HepG2 (cell line): ENCODE data around the gene TST. TPM values are rescaled to one million over a fixed set of nuclear protein-coding genes. Genes with fewer than 3 reads are reported as not detected.
A peak's percentile ranks its signal among the peaks of the same experiment; 100 is the strongest.

ENCODE experiments used
- ATAC-seq: fragments of 200-7000 bp; cut with Tn5 transposase; 3 replicates; pipeline ENCODE4 v1.9.1; 2020; ENCODE audit warnings: mild to moderate bottlenecking, moderate library complexity
- BruUV-seq: library from RNA; stranded (reverse); fragments of 400-500 nt; replicated peaks from 2 replicates; lab custom pipeline; 2021; lab: Mats Ljungman, UMichigan
- CTCF ChIA-PET: fragments of 300-600 bp; formaldehyde crosslinking; extraction: SDS; loops from one replicate; lab custom pipeline; 2021; ENCODE audit warnings: low total read pairs, inconsistent platforms, low intra/inter-chr PET ratio; lab: Yijun Ruan, JAX
- POLR2A ChIA-PET: fragments of 350-600 bp; sonication (Branson Sonifier 250); formaldehyde crosslinking; loops from one replicate; lab custom pipeline; 2020; ENCODE audit warnings: antibody characterized with exemption, inconsistent platforms; lab: Yijun Ruan, JAX
- DNase-seq: peaks from one replicate; pipeline ENCODE4 v3.0.0-alpha.2; 2015; ENCODE audit warnings: low spot score
- FAIRE-seq: peaks from 3 replicates; lab custom pipeline; 2011; peaks lifted over from hg19 to GRCh38; lab: Jason Lieb, UNC
- H2AFZ ChIP-seq: one replicate; pipeline ENCODE4 v1.6.1; 2011; ENCODE audit warnings: low read length, inconsistent platforms
- H3K27ac ChIP-seq: fragments of 300-600 bp; 3 replicates; pipeline ENCODE4 v1.8.0; 2011; ENCODE audit warnings: mixed run types, mild to moderate bottlenecking, mixed read lengths, low read length, inconsistent platforms; ENCODE audit not compliant: insufficient read depth; ENCODE audit errors: extremely low read length
- H3K27me3 ChIP-seq, 2 experiments: fragments of 200-600 bp in 1 of 2; 2 replicates in 1 of 2; 3 replicates in 1 of 2; pipeline versions ENCODE4 v1.6.0 to v1.8.0; 2011; ENCODE audit warnings: low read length in 2 of 2, mild to moderate bottlenecking in 2 of 2, moderate library complexity in 2 of 2, inconsistent platforms in 1 of 2; ENCODE audit not compliant: insufficient read depth in 2 of 2, control insufficient read depth in 1 of 2
- H3K36me3 ChIP-seq, 2 experiments: fragments of 200-600 bp in 1 of 2; replicated peaks in 1 of 2; 2 replicates in 1 of 2; 3 replicates in 1 of 2; pipeline versions ENCODE4 v1.5.1 to v1.8.0; 2011; ENCODE audit warnings: low read length in 2 of 2, inconsistent platforms in 1 of 2; ENCODE audit not compliant: insufficient read depth in 2 of 2, control insufficient read depth in 1 of 2
- H3K4me1 ChIP-seq: 2 replicates; pipeline ENCODE4 v1.5.1; 2012; ENCODE audit warnings: low read length, inconsistent platforms; ENCODE audit not compliant: insufficient read depth
- H3K4me2 ChIP-seq: 2 replicates; pipeline ENCODE4 v1.6.0; 2011; ENCODE audit warnings: low read depth, low read length, inconsistent platforms
- H3K4me3 ChIP-seq, 3 experiments: fragments of 200-600 bp in 1 of 3; sonication (generic), shearing (Covaris generic) in 1 of 3; replicated peaks in 1 of 3; 2 replicates each; pipeline ENCODE4 v1.5.1; 2011 to 2016; ENCODE audit warnings: low read length in 3 of 3, inconsistent platforms in 2 of 3, low read depth in 2 of 3, mild to moderate bottlenecking in 2 of 3, control low read depth in 1 of 3, mixed read lengths in 1 of 3; ENCODE audit not compliant: insufficient read depth in 1 of 3
- H3K79me2 ChIP-seq: one replicate; pipeline ENCODE4 v1.6.1; 2011; ENCODE audit warnings: low read length, inconsistent platforms; ENCODE audit not compliant: insufficient read depth
- H3K9ac ChIP-seq: 2 replicates; pipeline ENCODE4 v1.6.0; 2011; ENCODE audit warnings: mild to moderate bottlenecking, low read depth, low read length, inconsistent platforms; ENCODE audit not compliant: insufficient read depth
- H3K9me3 ChIP-seq: 2 replicates; pipeline ENCODE4 v1.5.1; 2012; ENCODE audit warnings: mild to moderate bottlenecking, low read length
- H4K20me1 ChIP-seq: 2 replicates; pipeline ENCODE4 v1.6.0; 2011; ENCODE audit warnings: inconsistent platforms, mild to moderate bottlenecking, low read length, moderate library complexity; ENCODE audit not compliant: insufficient read depth
- ASH2L ChIP-seq: fragments of 300-600, 200-600 bp; sonication (generic); IDR thresholded peaks from 2 replicates; pipeline ENCODE4 v1.7.0; 2017; ENCODE audit warnings: low read depth, mild to moderate bottlenecking, moderate library complexity, mixed read lengths, low read length; ENCODE audit not compliant: insufficient read length
- ATF7-NPFF ChIP-seq: sonication (generic); formaldehyde crosslinking; IDR thresholded peaks from 2 replicates; pipeline ENCODE4 v1.8.1; 2023; ENCODE audit warnings: mild to moderate bottlenecking, low read depth, missing genetic modification reagents, moderate library complexity
- CEBPG ChIP-seq: IDR thresholded peaks from 2 replicates; pipeline ENCODE4 v1.6.1; 2016
- DMAP1 ChIP-seq: IDR thresholded peaks from 2 replicates; pipeline ENCODE4 v1.6.1; 2016
- HMGXB4 ChIP-seq, 2 experiments: sonication (generic) in 1 of 2; formaldehyde crosslinking in 1 of 2; IDR thresholded peaks; 2 replicates each; pipeline versions ENCODE4 v1.4.0 to v1.6.1; 2018 to 2020; ENCODE audit warnings: missing genetic modification reagents in 2 of 2, borderline replicate concordance in 1 of 2, low read depth in 1 of 2, mild to moderate bottlenecking in 1 of 2, missing biosample characterization in 1 of 2
- JUND ChIP-seq: sonication (generic); formaldehyde crosslinking; IDR thresholded peaks from 2 replicates; pipeline ENCODE4 v1.8.0; 2022; ENCODE audit warnings: mild to moderate bottlenecking, missing genetic modification reagents
- LBX2 ChIP-seq: sonication (generic); formaldehyde crosslinking; IDR thresholded peaks from 2 replicates; pipeline ENCODE4 v1.5.0; 2020; ENCODE audit warnings: missing genetic modification reagents, mild to moderate bottlenecking, borderline replicate concordance
- SATB2 ChIP-seq: sonication (generic); formaldehyde crosslinking; IDR thresholded peaks from 2 replicates; pipeline ENCODE4 v1.5.0; 2020; ENCODE audit warnings: missing genetic modification reagents
- SRSF1 ChIP-seq: fragments of 200-400 bp; formaldehyde crosslinking; optimal IDR thresholded peaks from 2 replicates; pipeline ENCODE3; 2017; ENCODE audit warnings: mild to moderate bottlenecking, low read depth, low read length, moderate library complexity
- STAG1 ChIP-seq: sonication (generic); formaldehyde crosslinking; IDR thresholded peaks from 2 replicates; pipeline ENCODE4 v1.4.0; 2020; ENCODE audit warnings: missing genetic modification reagents
- XRCC5 ChIP-seq: fragments of 200-400 bp; formaldehyde crosslinking; optimal IDR thresholded peaks from 2 replicates; pipeline ENCODE3; 2017; ENCODE audit warnings: mild to moderate bottlenecking, low read length
- ZNF362 ChIP-seq: sonication (generic); formaldehyde crosslinking; IDR thresholded peaks from 2 replicates; pipeline ENCODE4 v1.4.0; 2020; ENCODE audit warnings: missing genetic modification reagents, mild to moderate bottlenecking, borderline replicate concordance
- ZNF687 ChIP-seq: sonication (generic); formaldehyde crosslinking; IDR thresholded peaks from 2 replicates; pipeline ENCODE4 v1.5.1; 2020; ENCODE audit warnings: mild to moderate bottlenecking, missing genetic modification reagents, moderate library complexity
- ZNF691 ChIP-seq: sonication (generic); formaldehyde crosslinking; IDR thresholded peaks from 2 replicates; pipeline ENCODE4 v1.4.0; 2020; ENCODE audit warnings: missing genetic modification reagents, low read depth, mild to moderate bottlenecking, borderline replicate concordance
- WGBS: methylation state at CpG from one replicate; pipeline ENCODE4 v1.1.6; 2017; ENCODE audit warnings: low lambda C conversion rate; 5-methylcytosine and 5-hydroxymethylcytosine counted together
- in situ Hi-C: cut with HindIII; loops from 2 replicates; pipeline ENCODE4 v1.10.0; 2017; ENCODE audit warnings: low pct_unique_long_range_greater_than_20kb; ENCODE audit not compliant: extremely low pct_ligation_motif_present
- intact Hi-C: fragments of 100-400 bp; cut with micrococcal nuclease; formaldehyde crosslinking; loops from one replicate; pipeline ENCODE4 v1.10.0; 2022; ENCODE audit not compliant: unreplicated experiment
- polyA plus RNA-seq, 8 experiments: library from polyadenylated mRNA; depleted of rRNA in 3 of 8; stranded (reverse) in 7 of 8; unstranded in 1 of 8; fragments of >200 nt; fragmentation: Illumina TruSeq in 4 of 8; extraction: Trizol in 4 of 8; gene quantifications; 2 replicates each; pipeline versions ENCODE4 v1.2.1 to v1.2.3, GENCODE V29; 2011 to 2016; ENCODE audit warnings: low read depth in 4 of 8, missing spikeins in 1 of 8, mixed read lengths in 1 of 8; ENCODE audit not compliant: insufficient read depth in 1 of 8
- total RNA-seq, 5 experiments: library from RNA; depleted of rRNA; stranded (reverse); fragments of >200 nt; fragmentation: Illumina TruSeq; extraction: Trizol; gene quantifications; 2 replicates each; pipeline ENCODE4 v1.2.3, GENCODE V29; 2016; ENCODE audit warnings: low read depth in 1 of 5

The TST gene
- total and polyA plus RNA-seq, 2 of the 13 experiments (the other 11 are each of a cell fraction or from before 2014, with no cell fraction given), result 44.6 to 63.6 TPM

GRCh38 chr22:36977401-36977861 is 41.8 kb downstream of the TST start:
- POLR2A ChIA-PET, result interaction anchor here (1.1 to 1.5 kb wide), 2 partner anchors 41 to 55 kb away, joined by 4 to 6 read pairs; partner anchors contain the start of gene TST
- Histone ChIP-seq H2AFZ (peak overlapping the region; percentile 66), H3K9ac (no peak overlapping the region), H3K27ac (no peak overlapping the region), H3K9me3 (no peaks in the 10 kb centered on the region), H3K4me3 (peak overlapping the region; percentile 38 to 65 (median 55)), H3K27me3 (peaks cover 0 to 13% of the 10 kb centered on the region in 2 experiments; a peak in 2 of 5 replicates), H3K4me1 (peaks cover 6% of the 10 kb centered on the region; the same call in 1 of the 2 replicates), H3K79me2 (no peaks in the 10 kb centered on the region), H3K4me2 (peak overlapping the region; percentile 96), H4K20me1 (no peaks in the 10 kb centered on the region), H3K36me3 (no peaks in the 10 kb centered on the region)
- peak; percentile 41 for DNase-seq
- no TSS peak for BruUV-seq
- no peak for FAIRE-seq
- 8% methylated on average over 7 of the region's 13 CpGs for WGBS
- in situ Hi-C loops (loop anchor here (10.0 kb wide), 1 partner anchor 123 kb away; no protein-coding TSS in a partner anchor), intact Hi-C loops (loop anchor here (5.0 kb wide), 1 partner anchor 195 kb away; no protein-coding TSS in a partner anchor)
- peak; percentile 96 for ATAC-seq
- CTCF ChIA-PET, result interaction anchor here (1.2 to 2.2 kb wide), 4 partner anchors 9 to 220 kb away, joined by 4 to 11 read pairs (median 6); no protein-coding TSS in a partner anchor
- TF ChIP-seq ATF7-NPFF (CRISPR knock-in tag), result no peak
- peak; percentile 55 for TF ChIP-seq SRSF1
- TF ChIP-seq JUND (CRISPR knock-in tag), result no peak
- no peak for TF ChIP-seq CEBPG (CRISPR knock-in tag)
- TF ChIP-seq ZNF687, result peak; percentile 77
- no peak for TF ChIP-seq SATB2 (CRISPR knock-in tag)
- peak; percentile 12 for TF ChIP-seq ASH2L
- TF ChIP-seq DMAP1, result no peak
- TF ChIP-seq HMGXB4 (CRISPR knock-in tag; IDR thresholded peaks at IDR 0.05; ENCODE audit: borderline replicate concordance in 1 of 2, low read depth in 1 of 2), result peak; percentile 40 to 52; a peak in 1 of 4 replicates
- TF ChIP-seq XRCC5, result peak; percentile 64
- peak; percentile 23; the same call in 1 of the 2 replicates for TF ChIP-seq STAG1 (CRISPR knock-in tag)
- 0 out of 2 replicates have a peak, but pooled peaks have one; percentile 69 for TF ChIP-seq ZNF691
- TF ChIP-seq LBX2, result no peak
- TF ChIP-seq ZNF362 (CRISPR knock-in tag), result peak; percentile 44; the same call in 1 of the 2 replicates
